Epithelial cell of umbilical artery (primary cell): ENCODE data around the gene OBSL1. TPM values are rescaled to one million over a fixed set of nuclear protein-coding genes. Genes with fewer than 3 reads are reported as not detected.

Source experiments
- total RNA-seq: library from RNA; depleted of rRNA; stranded (reverse); fragments of >200 nt; gene quantifications from 2 replicates; pipeline ENCODE4 v1.2.3, GENCODE V29; 2014

The OBSL1 gene
- total RNA-seq = 13.0 and 13.2 TPM in 2 replicates

DNA sequence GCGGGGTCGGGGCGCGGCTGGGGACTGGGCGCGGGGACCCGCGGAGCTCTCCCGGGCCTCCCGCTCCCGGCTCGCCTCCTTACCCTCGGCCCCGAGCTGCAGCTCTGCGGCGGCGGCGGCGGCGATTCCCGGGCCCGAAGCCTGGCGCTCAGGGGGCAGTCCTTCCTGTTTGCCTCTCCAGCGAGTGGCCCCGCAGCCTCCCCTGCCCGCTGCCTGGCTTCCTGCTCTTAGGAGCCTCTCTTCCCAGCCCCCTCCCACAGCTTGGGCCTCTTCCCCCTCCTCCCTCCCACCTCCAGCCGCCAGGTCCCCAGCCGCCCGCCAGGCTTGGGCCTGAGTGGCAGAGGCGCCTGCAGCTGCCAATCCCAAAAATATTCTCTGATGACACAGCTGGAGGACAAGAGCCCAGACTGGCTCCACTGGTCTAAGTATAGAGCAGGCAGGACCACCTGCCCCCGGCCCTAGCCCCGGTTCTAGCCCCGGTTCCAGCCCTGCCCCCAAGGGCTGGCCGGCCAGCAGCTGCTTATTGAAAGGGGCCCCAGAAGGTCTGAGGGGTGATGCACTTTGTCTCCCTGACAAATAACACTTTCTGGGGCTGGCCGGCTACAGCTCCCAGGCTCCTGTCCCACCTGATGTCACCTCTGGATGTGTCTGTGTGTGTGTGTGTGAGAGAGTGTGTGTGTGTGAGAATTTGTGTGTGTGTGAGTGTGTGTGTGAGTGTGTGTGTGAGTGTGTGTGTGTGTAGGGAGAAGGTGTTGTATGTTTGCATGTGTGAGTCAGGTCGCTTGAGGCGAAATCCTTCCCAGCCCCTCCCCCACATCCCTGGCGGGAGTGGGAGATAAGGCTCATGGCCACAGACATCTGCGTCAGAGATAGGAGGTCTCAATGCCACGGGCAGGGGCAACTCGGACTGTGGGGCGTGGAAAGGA is at the start of gene OBSL1:
Gene OBSL1 (minus strand): TSS at position 229 of the 926 bp plus-strand sequence. CDS start 307 bp downstream, outside the sequence.

DNA sequence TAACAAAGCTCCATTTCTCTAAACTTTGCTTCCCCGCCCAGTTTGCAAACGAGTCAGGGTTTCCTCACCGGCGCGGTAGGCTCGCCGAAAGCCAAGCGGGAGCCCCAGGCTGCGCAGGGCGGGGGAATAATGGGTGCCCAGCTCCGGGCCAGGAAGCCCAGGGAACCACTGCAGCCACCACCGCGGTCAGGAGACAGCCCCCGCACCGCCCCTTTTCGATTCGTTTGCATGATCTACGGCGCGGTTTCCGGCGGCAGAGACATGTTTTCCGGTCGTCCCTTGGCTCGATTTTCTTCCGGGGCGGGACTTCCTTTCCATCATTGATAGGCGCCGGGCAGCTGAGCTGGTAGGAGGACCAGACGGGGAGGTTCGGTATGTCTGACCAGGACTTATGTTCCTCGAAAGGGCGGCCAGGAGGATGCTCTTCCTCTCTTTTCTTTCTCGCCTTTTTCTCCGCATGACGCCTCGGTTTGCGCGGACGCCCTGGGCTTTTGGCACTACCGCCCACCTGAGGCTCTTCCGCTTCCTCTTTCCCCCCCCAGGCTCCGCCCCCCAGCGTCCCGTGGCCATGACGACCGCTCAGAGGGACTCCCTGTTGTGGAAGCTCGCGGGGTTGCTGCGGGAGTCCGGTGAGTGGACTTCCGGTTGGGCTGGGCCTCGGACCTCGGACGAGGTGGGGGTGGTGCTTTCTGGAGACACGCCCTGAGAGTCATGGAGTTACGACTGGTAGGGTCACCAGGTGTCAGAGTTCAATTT is 26.4 kb upstream of the OBSL1 start, which contains the start of gene STK11IP:
Gene STK11IP (plus strand): TSS at position 306 of the 756 bp plus-strand sequence. CDS start 263 bp downstream, at position 569.

DNA sequence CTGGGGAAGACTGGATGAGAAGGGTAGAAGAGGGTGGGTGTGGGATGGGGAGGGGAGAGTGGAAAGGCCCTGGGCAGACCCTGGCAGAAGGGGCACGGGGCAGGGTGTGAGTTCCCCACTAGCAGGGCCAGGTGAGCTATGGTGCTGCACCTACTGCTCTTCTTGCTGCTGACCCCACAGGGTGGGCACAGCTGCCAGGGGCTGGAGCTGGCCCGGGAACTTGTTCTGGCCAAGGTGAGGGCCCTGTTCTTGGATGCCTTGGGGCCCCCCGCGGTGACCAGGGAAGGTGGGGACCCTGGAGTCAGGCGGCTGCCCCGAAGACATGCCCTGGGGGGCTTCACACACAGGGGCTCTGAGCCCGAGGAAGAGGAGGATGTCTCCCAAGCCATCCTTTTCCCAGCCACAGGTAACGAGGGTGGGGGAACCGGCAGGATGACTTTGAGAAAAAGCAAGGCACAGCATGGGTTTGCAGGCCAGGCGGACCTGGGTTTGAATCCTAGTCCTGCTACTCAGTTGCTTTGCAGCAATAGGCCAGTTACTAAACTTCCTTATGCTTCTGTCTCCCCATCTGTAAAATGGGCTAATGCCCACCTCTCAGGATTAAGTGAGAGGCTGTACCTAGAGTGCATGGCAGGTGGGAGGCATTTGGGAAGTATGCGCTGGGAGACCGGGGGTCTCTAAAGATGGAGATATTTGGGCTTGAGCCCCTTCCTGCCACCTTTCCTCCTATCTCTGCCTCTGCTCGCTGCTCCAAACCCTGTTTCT is 1.1 kb upstream of the OBSL1 start, which contains the start of gene INHA:
Gene INHA (plus strand): TSS at position 74 of the 765 bp plus-strand sequence. CDS start 65 bp downstream, at position 139.

DNA sequence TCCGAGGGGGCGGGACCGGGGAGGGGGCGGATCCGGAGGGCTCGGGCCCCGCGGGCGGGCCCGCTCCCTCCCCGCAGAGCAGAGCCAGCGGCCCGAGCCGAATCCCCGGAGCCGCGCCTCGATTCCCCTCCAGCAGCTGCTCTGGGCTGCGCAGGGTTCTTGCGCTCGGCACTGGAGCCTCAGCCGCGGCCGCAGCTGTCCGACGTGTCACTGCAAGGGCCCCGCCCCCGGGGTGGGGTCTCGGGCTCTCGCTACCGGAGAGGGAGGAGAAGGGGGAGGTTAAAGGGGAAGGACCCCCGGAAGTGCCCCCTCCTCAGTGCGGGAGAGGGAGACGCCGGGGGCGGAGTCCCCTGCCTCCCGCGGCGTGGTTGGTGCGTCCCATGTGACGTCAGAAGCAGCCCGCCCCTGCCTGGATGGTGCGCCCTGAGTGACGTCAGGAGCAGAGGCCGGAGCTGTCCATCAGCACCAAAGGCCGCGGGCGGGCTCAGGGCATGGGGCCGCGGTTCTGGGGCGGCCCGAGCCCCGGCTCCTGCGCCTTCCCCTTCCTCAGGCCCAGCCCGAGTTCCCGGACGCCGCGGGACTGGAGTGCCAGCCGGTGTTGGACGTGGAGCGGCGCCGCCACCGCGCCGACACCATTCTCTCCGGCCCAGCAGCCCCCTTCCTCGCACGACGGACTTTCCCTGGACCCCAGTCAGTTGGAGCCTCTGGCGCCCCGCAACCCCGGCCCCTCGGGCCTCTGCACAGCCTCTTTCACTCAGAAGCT is 27.6 kb downstream of the OBSL1 start, which contains the start of the genes CHPF and TMEM198:
Gene CHPF (minus strand): TSS at position 214 of the 763 bp plus-strand sequence. CDS start 271 bp downstream, outside the sequence.
Gene TMEM198 (plus strand): TSS at position 433 of the 763 bp plus-strand sequence. CDS start 700 bp downstream, outside the sequence.

DNA sequence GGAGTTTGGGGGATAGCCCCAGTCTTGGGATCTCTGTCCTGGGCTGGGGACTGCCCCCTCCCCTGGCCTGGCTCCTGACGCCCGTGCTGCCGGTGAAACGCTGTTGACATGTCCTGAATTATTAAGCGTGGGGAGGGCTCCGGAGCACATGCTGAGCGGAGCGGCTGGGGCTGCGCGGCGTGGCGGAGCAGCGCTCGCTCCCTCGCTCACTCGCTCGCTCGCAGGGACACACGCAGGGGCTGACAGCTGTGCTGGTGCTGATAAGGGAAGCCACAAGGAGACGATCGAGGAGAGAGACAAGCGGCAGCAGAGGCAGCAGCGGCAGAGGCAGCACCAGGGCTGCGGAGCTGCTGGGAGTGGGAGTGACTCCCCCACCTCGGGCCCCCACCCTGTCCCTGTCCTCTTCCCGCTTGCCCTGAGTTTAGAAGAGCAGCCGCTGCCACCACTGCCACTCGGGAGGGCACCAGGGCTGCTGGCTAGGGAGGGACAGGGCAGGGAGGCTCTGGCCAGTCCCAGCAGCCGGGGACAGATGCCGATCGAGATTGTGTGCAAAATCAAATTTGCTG is 57.1 kb downstream of the OBSL1 start, which contains the start of gene ASIC4:
Gene ASIC4 (plus strand): TSS at position 287 of the 566 bp plus-strand sequence. CDS start 243 bp downstream, at position 530.

Other genes with a start within 250 kb of the OBSL1 start
- gene RESP18, start 238.8 kb downstream of the OBSL1 start, total RNA-seq = not detected in 2 replicates
- gene DNPEP, start 183.6 kb downstream of the OBSL1 start, total RNA-seq = 47.4 and 60.8 TPM in 2 replicates
- gene DES, start 153.2 kb downstream of the OBSL1 start, total RNA-seq = under 0.01 and 1.2 TPM in 2 replicates
- 0.30 and 0.32 TPM in 2 replicates for gene SPEG, start 136.7 kb downstream of the OBSL1 start, total RNA-seq
- gene GMPPA, start 72.6 kb downstream of the OBSL1 start, total RNA-seq = 39.3 and 46.4 TPM in 2 replicates
- gene ASIC4, start 57.1 kb downstream of the OBSL1 start, total RNA-seq = not detected in 2 replicates
- 0.97 and 5.5 TPM in 2 replicates for gene CHPF, start 27.7 kb downstream of the OBSL1 start, total RNA-seq
- gene TMEM198, start 27.5 kb downstream of the OBSL1 start, total RNA-seq = not detected in 2 replicates
- gene INHA, start 771 bp upstream of the OBSL1 start, total RNA-seq = not detected in 2 replicates
- 5.8 and 7.3 TPM in 2 replicates for gene STK11IP, start 26.3 kb upstream of the OBSL1 start, total RNA-seq
- gene SLC4A3, start 56.1 kb upstream of the OBSL1 start, total RNA-seq = under 0.01 TPM in 1 of 2 replicates, not detected in the other